Measurements from ENCODE around the gene PLA2G6. TPM values are rescaled to one million over a fixed set of nuclear protein-coding genes. Genes with fewer than 3 reads are reported as not detected.

The PLA2G6 gene
- total RNA-seq, 1 experiment from 2014 or later = 6.0 TPM

GRCh38 chr22:38115423-38116205 lies 66.0 kb downstream of the PLA2G6 start:
- Histone ChIP-seq H3K9me2 (replicated peaks; ENCODE audit: low read length) (no peaks in the 10 kb centered on the region), H3K27me3 (ENCODE audit: low read length) (no peaks in the 10 kb centered on the region), H3F3A (ENCODE audit: low read length, unreplicated experiment) (no peaks in the 10 kb centered on the region), H3K4me2 (ENCODE audit: low read length) (no peak overlapping the region), H3K4me3 (ENCODE audit: low read length) (no peak overlapping the region), H3K79me2 (ENCODE audit: low read length) (no peaks in the 10 kb centered on the region), H3K36me3 (ENCODE audit: low read depth, low read length) (no peaks in the 10 kb centered on the region), H2AFZ (ENCODE audit: low read length) (no peak overlapping the region), H3K27ac (ENCODE audit: low read length) (no peak overlapping the region), H3K4me1 (ENCODE audit: insufficient read depth, low read length) (no peaks in the 10 kb centered on the region; the same call in 1 of the 2 replicates), H4K20me1 (ENCODE audit: low read length) (no peaks in the 10 kb centered on the region), H3K9me3 (ENCODE audit: low read length) (no peaks in the 10 kb centered on the region), H3K9ac (ENCODE audit: low read length) (no peak overlapping the region)
- no peak for DNase-seq
- no TSS peak for BruUV-seq (replicated peaks)
- POLR2A ChIA-PET (ENCODE audit: unreplicated experiment) = no interaction called here
- intact Hi-C loops (cut with micrococcal nuclease) = loop anchor here (10.0 kb wide), 1 partner anchor 99 kb away; no protein-coding TSS in a partner anchor
- no peak for ATAC-seq
- CTCF ChIA-PET = no interaction called here
- TF ChIP-seq EZH2 (IDR thresholded peaks at IDR 0.05; ENCODE audit: low read length, unreplicated experiment) = no peak
- TF ChIP-seq EZH2phosphoT487 (IDR thresholded peaks at IDR 0.05; ENCODE audit: borderline replicate concordance, low read length) = no peak
- no peak for TF ChIP-seq CTCF (conservative IDR thresholded peaks at IDR 0.05; ENCODE audit: low read depth, low read length)

DNA sequence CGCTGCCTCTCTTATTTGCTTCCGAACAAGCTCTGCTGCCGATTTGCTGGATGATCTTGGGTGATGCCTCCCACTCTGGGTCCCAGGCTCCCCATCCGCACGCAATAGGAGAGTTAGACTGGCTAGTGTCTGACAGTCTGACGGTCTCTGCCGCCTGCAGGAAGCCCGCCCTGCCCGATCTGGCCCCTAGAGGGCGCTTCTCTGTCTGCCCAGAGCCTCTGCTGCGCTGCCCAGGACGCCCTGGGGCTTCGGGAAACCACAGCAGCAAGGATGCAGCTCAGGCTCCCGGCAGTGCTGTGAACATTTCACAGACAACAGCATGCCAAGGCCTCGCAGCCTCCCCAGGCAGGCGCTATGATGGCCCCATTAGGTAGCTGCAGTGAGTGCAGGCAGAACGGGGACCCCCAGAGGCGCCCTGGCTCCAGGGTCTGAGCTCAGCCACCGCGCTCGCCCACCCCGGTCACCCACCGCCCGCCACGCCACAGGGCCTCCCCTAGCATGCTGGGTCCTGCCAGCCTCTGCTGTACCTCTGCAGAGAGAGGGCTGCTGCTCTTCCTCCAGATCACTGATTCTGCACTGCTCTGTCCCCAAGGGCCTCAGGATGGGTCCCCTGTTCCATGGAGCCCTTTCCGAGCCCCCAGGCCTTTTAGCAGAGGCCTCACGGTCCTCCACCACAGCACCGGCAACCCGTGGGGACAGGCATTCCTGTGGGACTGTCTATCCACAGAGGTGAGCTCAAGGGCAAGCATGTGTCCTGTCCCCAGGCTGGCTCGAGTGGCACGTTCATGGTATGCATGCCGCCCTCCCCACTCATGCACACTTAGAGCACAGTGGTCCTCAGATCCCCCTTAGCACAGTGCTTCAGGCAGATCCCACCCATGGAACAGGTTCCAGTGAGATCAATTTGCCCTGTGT lies 66.9 kb downstream of the PLA2G6 start:
- no peak overlapping the region for H3K4me3 ChIP-seq (ENCODE audit: low read length)
- no peak overlapping the region for H3K9ac ChIP-seq (ENCODE audit: low read length)
- no peaks in the 10 kb centered on the region for H3K9me3 ChIP-seq (ENCODE audit: low read length)
- ChIA-PET CTCF (interaction anchor here (0.6 kb wide), 3 partner anchors 69 to 604 kb away, joined by 3 to 7 read pairs (median 7); no protein-coding TSS in a partner anchor), POLR2A (ENCODE audit: unreplicated experiment) (no interaction called here)
- no peaks in the 10 kb centered on the region; the same call in 1 of the 2 replicates for H3K4me1 ChIP-seq (ENCODE audit: insufficient read depth, low read length)
- no peaks in the 10 kb centered on the region for H3K36me3 ChIP-seq (ENCODE audit: low read depth, low read length)
- no peaks in the 10 kb centered on the region for H3K9me2 ChIP-seq (replicated peaks; ENCODE audit: low read length)
- peak; percentile 81 for DNase-seq
- no TSS peak for BruUV-seq (replicated peaks)
- no peaks in the 10 kb centered on the region for H3K79me2 ChIP-seq (ENCODE audit: low read length)
- no peak overlapping the region for H3K27ac ChIP-seq (ENCODE audit: low read length)
- TF ChIP-seq EZH2 (IDR thresholded peaks at IDR 0.05; ENCODE audit: low read length, unreplicated experiment) (no peak), EZH2phosphoT487 (IDR thresholded peaks at IDR 0.05; ENCODE audit: borderline replicate concordance, low read length) (no peak), CTCF (conservative IDR thresholded peaks at IDR 0.05; ENCODE audit: low read depth, low read length) (peak; percentile 79)
- no peaks in the 10 kb centered on the region for H3K27me3 ChIP-seq (ENCODE audit: low read length)
- no peak overlapping the region for H3K4me2 ChIP-seq (ENCODE audit: low read length)
- H2AFZ ChIP-seq (ENCODE audit: low read length) = no peak overlapping the region
- intact Hi-C loops (cut with micrococcal nuclease) = loop anchor here (10.0 kb wide), 1 partner anchor 100 kb away; no protein-coding TSS in a partner anchor
- no peaks in the 10 kb centered on the region for H3F3A ChIP-seq (ENCODE audit: low read length, unreplicated experiment)
- ATAC-seq = peak; percentile 97
- no peaks in the 10 kb centered on the region for H4K20me1 ChIP-seq (ENCODE audit: low read length)

All from PC-3 (cell line).